ENCODE measurements around the gene DAPK2. TPM values are rescaled to one million over a fixed set of nuclear protein-coding genes. Genes with fewer than 3 reads are reported as not detected.

DAPK2 gene
- total RNA-seq, 4 donors from 2014 or later = 45.1 to 244 (median 107) TPM

- Histone ChIP-seq H3K4me3 (no peak overlapping the region), H3K27ac (peak overlapping the region in 1 of 4 donors; percentile 19), H3K27me3 (no peaks in the 10 kb centered on the region), H3K4me1 (peaks cover 0 to 17% (median 1%) of the 10 kb centered on the region in 4 donors), H3K9me3 (no peaks in the 10 kb centered on the region), H3K36me3 (no peaks in the 10 kb centered on the region)
- in situ Hi-C loops (cut with MboI; ENCODE audit: low pct_ligation_motif_present in 1 of 4, low pct_unique_long_range_greater_than_20kb in 1 of 4, low sequenced_read_pairs in 3 of 4) (loop anchor here (10.0 to 25.0 kb wide), 2 partner anchors 129 to 146 kb away; no protein-coding TSS in a partner anchor), intact Hi-C loops (cut with DNase I; ENCODE audit: low total_unique reads) (loop anchor here (5.0 kb wide), 1 partner anchor 1864 kb away; no protein-coding TSS in a partner anchor)
- 29 to 33% methylated on average over 4 to 8 of the region's 8 CpGs for WGBS, 2 donors (ENCODE audit: low coverage in 1 of 2)
- TF ChIP-seq POLR2AphosphoS5 (IDR thresholded peaks at IDR 0.05) = no peak
- TF ChIP-seq CTCF (IDR thresholded peaks at IDR 0.05) = peak; percentile 84 to 93 (median 88)
- DNase-seq = peak; percentile 86
These were observed 155.1 kb downstream of the DAPK2 start for GRCh38 chr15:63891079-63891767.

- H3K4me1 ChIP-seq = peaks cover 0 to 15% (median 0%) of the 10 kb centered on the region in 4 donors
- intact Hi-C loops (cut with DNase I; ENCODE audit: low total_unique reads) = loop anchor here (5.0 kb wide), 1 partner anchor 1863 kb away; no protein-coding TSS in a partner anchor
- no peak for DNase-seq
- 83 to 89% methylated on average over 1 to 6 of the region's 6 CpGs for WGBS, 2 donors (ENCODE audit: low coverage in 1 of 2)
- in situ Hi-C loops (cut with MboI; ENCODE audit: low pct_ligation_motif_present in 1 of 4, low pct_unique_long_range_greater_than_20kb in 1 of 4, low sequenced_read_pairs in 3 of 4) = loop anchor here (10.0 to 25.0 kb wide), 2 partner anchors 128 to 146 kb away; no protein-coding TSS in a partner anchor
- H3K36me3 ChIP-seq = no peaks in the 10 kb centered on the region
- TF ChIP-seq POLR2AphosphoS5 (IDR thresholded peaks at IDR 0.05) (no peak), EP300 (IDR thresholded peaks at IDR 0.05; ENCODE audit: low read depth) (no peak), POLR2A (IDR thresholded peaks at IDR 0.05) (no peak)
- H3K4me3 ChIP-seq = no peak overlapping the region
- H3K27me3 ChIP-seq = no peaks in the 10 kb centered on the region
- H3K9me3 ChIP-seq = no peaks in the 10 kb centered on the region
- H3K27ac ChIP-seq = no peak overlapping the region
These were observed 155.7 kb downstream of the DAPK2 start for GRCh38 chr15:63890617-63891016.

GRCh38 chr15:63889831-63890230 is 156.5 kb downstream of the DAPK2 start:
- H3K27ac ChIP-seq = no peak overlapping the region
- no peak for TF ChIP-seq CTCF (IDR thresholded peaks at IDR 0.05)
- TF ChIP-seq POLR2AphosphoS5 (IDR thresholded peaks at IDR 0.05) = no peak
- TF ChIP-seq POLR2A (IDR thresholded peaks at IDR 0.05) = no peak
- no peak for TF ChIP-seq EP300 (IDR thresholded peaks at IDR 0.05; ENCODE audit: low read depth)
- H3K9me3 ChIP-seq = no peaks in the 10 kb centered on the region
- intact Hi-C loops (cut with DNase I; ENCODE audit: low total_unique reads) (loop anchor here (5.0 kb wide), 2 partner anchors 138 to 1863 kb away; no protein-coding TSS in a partner anchor), in situ Hi-C loops (cut with MboI; ENCODE audit: low pct_ligation_motif_present in 1 of 4, low pct_unique_long_range_greater_than_20kb in 1 of 4, low sequenced_read_pairs in 3 of 4) (loop anchor here (10.0 to 25.0 kb wide), 2 partner anchors 128 to 145 kb away; no protein-coding TSS in a partner anchor)
- H3K4me3 ChIP-seq = no peak overlapping the region
- H3K4me1 ChIP-seq = peaks cover 0 to 15% (median 0%) of the 10 kb centered on the region in 4 donors
- WGBS, 2 donors (ENCODE audit: low coverage in 1 of 2) = 88 to 96% methylated on average over 3 to 5 of the region's 5 CpGs
- DNase-seq = no peak
- no peaks in the 10 kb centered on the region for H3K27me3 ChIP-seq
- no peaks in the 10 kb centered on the region for H3K36me3 ChIP-seq

GRCh38 chr15:63888823-63889222 is 157.5 kb downstream of the DAPK2 start:
- in situ Hi-C loops (cut with MboI; ENCODE audit: low pct_ligation_motif_present in 1 of 4, low pct_unique_long_range_greater_than_20kb in 1 of 4, low sequenced_read_pairs in 3 of 4) = loop anchor here in 2 of 4 donors (25.0 kb wide), 1 partner anchor 127 kb away; no protein-coding TSS in a partner anchor
- WGBS, 2 donors (ENCODE audit: low coverage in 1 of 2) = 90% methylated on average over 3 of the region's 3 CpGs; no CpG with 5 or more reads in 1 of the 2 donors
- Histone ChIP-seq H3K9me3 (no peaks in the 10 kb centered on the region), H3K27ac (no peak overlapping the region), H3K4me1 (peaks cover 0 to 15% (median 0%) of the 10 kb centered on the region in 4 donors), H3K4me3 (no peak overlapping the region), H3K36me3 (no peaks in the 10 kb centered on the region), H3K27me3 (no peaks in the 10 kb centered on the region)
- intact Hi-C loops (cut with DNase I; ENCODE audit: low total_unique reads) = loop anchor here (5.0 kb wide), 1 partner anchor 137 kb away; no protein-coding TSS in a partner anchor
- DNase-seq = no peak
- TF ChIP-seq POLR2AphosphoS5 (IDR thresholded peaks at IDR 0.05) (no peak), POLR2A (IDR thresholded peaks at IDR 0.05) (no peak), EP300 (IDR thresholded peaks at IDR 0.05; ENCODE audit: low read depth) (no peak), CTCF (IDR thresholded peaks at IDR 0.05) (no peak)

Measured in transverse colon (tissue), 4 donors.